Astrocyte (in vitro differentiated cells and primary cell): ENCODE data around the gene PUS7. TPM values are rescaled to one million over a fixed set of nuclear protein-coding genes. Genes with fewer than 3 reads are reported as not detected.
A peak's percentile ranks its signal among the peaks of the same experiment; 100 is the strongest.
"Not testable (repeated sequence)": the region's sequence is repeated elsewhere in the genome, so short reads cannot be mapped to it uniquely, and the experiment has no call there.

Experiments used
- DNase-seq: peaks from one replicate; pipeline ENCODE4 v3.0.0-alpha.2; 2010; ENCODE audit warnings: low read depth
- FAIRE-seq: peaks from 2 replicates; lab custom pipeline; 2011; peaks lifted over from hg19 to GRCh38; lab: Jason Lieb, UNC
- H2AFZ ChIP-seq: 2 replicates; pipeline ENCODE4 v1.6.0; 2012; ENCODE audit warnings: low read depth, low read length, inconsistent platforms
- H3K27ac ChIP-seq: 2 replicates; pipeline ENCODE4 v1.5.1; 2011; ENCODE audit warnings: low read depth, low read length, inconsistent platforms
- H3K27me3 ChIP-seq: 2 replicates; pipeline ENCODE4 v1.6.0; 2011; ENCODE audit warnings: low read length, inconsistent platforms; ENCODE audit not compliant: insufficient read depth
- H3K36me3 ChIP-seq: 2 replicates; pipeline ENCODE4 v1.5.1; 2011; ENCODE audit warnings: low read length, inconsistent platforms; ENCODE audit not compliant: insufficient read depth
- H3K4me1 ChIP-seq: 2 replicates; pipeline ENCODE4 v1.5.1; 2011; ENCODE audit warnings: low read length, inconsistent platforms; ENCODE audit not compliant: insufficient read depth
- H3K4me2 ChIP-seq: 2 replicates; pipeline ENCODE4 v1.6.0; 2012; ENCODE audit warnings: low read length, inconsistent platforms
- H3K4me3 ChIP-seq: 2 replicates; pipeline ENCODE4 v1.5.1; 2011; ENCODE audit warnings: low read depth, mild to moderate bottlenecking, low read length, inconsistent platforms; ENCODE audit not compliant: insufficient read depth
- H3K79me2 ChIP-seq: 2 replicates; pipeline ENCODE4 v1.6.0; 2012; ENCODE audit warnings: mild to moderate bottlenecking, low read length, inconsistent platforms; ENCODE audit not compliant: insufficient read depth
- H3K9ac ChIP-seq: 2 replicates; pipeline ENCODE4 v1.6.0; 2012; ENCODE audit warnings: mild to moderate bottlenecking, low read length, inconsistent platforms
- H3K9me3 ChIP-seq: 2 replicates; pipeline ENCODE4 v1.5.1; 2012; ENCODE audit warnings: low read depth, mild to moderate bottlenecking, low read length, inconsistent platforms; ENCODE audit not compliant: insufficient read depth
- H4K20me1 ChIP-seq: 2 replicates; pipeline ENCODE4 v1.6.0; 2012; ENCODE audit warnings: low read length, inconsistent platforms; ENCODE audit not compliant: insufficient read depth
- H3K27ac Mint-ChIP-seq: one replicate; pipeline ENCODE4 v1.8.0; 2021; ENCODE audit warnings: mild to moderate bottlenecking, mixed read lengths; ENCODE audit not compliant: unreplicated experiment
- H3K27me3 Mint-ChIP-seq: one replicate; pipeline ENCODE4 v1.8.0; 2021; ENCODE audit warnings: low read depth, mixed read lengths; ENCODE audit not compliant: unreplicated experiment
- H3K36me3 Mint-ChIP-seq: one replicate; pipeline ENCODE4 v1.8.0; 2021; ENCODE audit warnings: low read depth, mixed read lengths; ENCODE audit not compliant: unreplicated experiment
- H3K4me1 Mint-ChIP-seq: one replicate; pipeline ENCODE4 v1.8.0; 2021; ENCODE audit warnings: low read depth, mixed read lengths; ENCODE audit not compliant: unreplicated experiment
- H3K4me3 Mint-ChIP-seq: one replicate; pipeline ENCODE4 v1.8.0; 2021; ENCODE audit warnings: mild to moderate bottlenecking, moderate library complexity, mixed read lengths; ENCODE audit not compliant: unreplicated experiment
- H3K9me3 Mint-ChIP-seq: one replicate; pipeline ENCODE4 v1.8.0; 2021; ENCODE audit warnings: mild to moderate bottlenecking, mixed read lengths; ENCODE audit not compliant: unreplicated experiment
- CTCF ChIP-seq: IDR thresholded peaks from 2 replicates; pipeline ENCODE4 v1.5.1; 2011; ENCODE audit warnings: low read depth, mild to moderate bottlenecking, inconsistent platforms, low read length, moderate library complexity; ENCODE audit not compliant: insufficient read depth
- EZH2 ChIP-seq: IDR thresholded peaks from 2 replicates; pipeline ENCODE4 v1.6.1; 2012; ENCODE audit warnings: mild to moderate bottlenecking, low read length, inconsistent platforms; ENCODE audit not compliant: insufficient read depth
- total RNA-seq: library from RNA; stranded (reverse); gene quantifications from 2 replicates; pipeline ENCODE4 v1.2.1, GENCODE V29; 2021

Gene PUS7
- total RNA-seq, 1 donor from 2014 or later: 29.5 TPM

- peak overlapping the region; percentile 60 for H3K27ac Mint-ChIP-seq
- H2AFZ ChIP-seq: no peak overlapping the region
- no peaks in the 10 kb centered on the region for H3K27me3 ChIP-seq
- H3K4me3 ChIP-seq: no peak overlapping the region
- H3K4me3 Mint-ChIP-seq: no peak overlapping the region
- peaks cover 15% of the 10 kb centered on the region for H3K4me1 Mint-ChIP-seq
- H3K36me3 ChIP-seq: peaks cover 15% of the 10 kb centered on the region
- H3K4me1 ChIP-seq: peaks cover 6% of the 10 kb centered on the region
- H3K27ac ChIP-seq: no peak overlapping the region
- no peak for FAIRE-seq
- peaks cover 4% of the 10 kb centered on the region for H3K36me3 Mint-ChIP-seq
- no peaks in the 10 kb centered on the region for H3K79me2 ChIP-seq
- H3K4me2 ChIP-seq: peak overlapping the region; percentile 42
- H3K27me3 Mint-ChIP-seq: no peaks in the 10 kb centered on the region
- H3K9ac ChIP-seq: no peak overlapping the region
- H3K9me3 ChIP-seq: no peaks in the 10 kb centered on the region
- DNase-seq: peak; percentile 12
- H3K9me3 Mint-ChIP-seq: no peaks in the 10 kb centered on the region
- no peak for TF ChIP-seq EZH2
- no peak for TF ChIP-seq CTCF
- no peaks in the 10 kb centered on the region for H4K20me1 ChIP-seq
These were observed 67.2 kb downstream of the PUS7 start for GRCh38 chr7:105454921-105455320.

GRCh38 chr7:105454095-105454747 lies 67.8 kb downstream of the PUS7 start:
- peak; percentile 49 for FAIRE-seq
- no peaks in the 10 kb centered on the region for H4K20me1 ChIP-seq
- H2AFZ ChIP-seq: no peak overlapping the region
- Mint-ChIP-seq H3K4me3 (no peak overlapping the region), H3K27me3 (no peaks in the 10 kb centered on the region), H3K4me1 (peaks cover 15% of the 10 kb centered on the region), H3K9me3 (no peaks in the 10 kb centered on the region), H3K36me3 (peaks cover 4% of the 10 kb centered on the region), H3K27ac (peak overlapping the region; percentile 67)
- H3K9me3 ChIP-seq: no peaks in the 10 kb centered on the region
- peak overlapping the region; percentile 42 for H3K4me2 ChIP-seq
- no peaks in the 10 kb centered on the region for H3K79me2 ChIP-seq
- DNase-seq: peak; percentile 89
- peaks cover 15% of the 10 kb centered on the region for H3K36me3 ChIP-seq
- TF ChIP-seq EZH2 (no peak), CTCF (no peak)
- H3K9ac ChIP-seq: no peak overlapping the region
- peaks cover 6% of the 10 kb centered on the region for H3K4me1 ChIP-seq
- no peak overlapping the region for H3K27ac ChIP-seq
- no peak overlapping the region for H3K4me3 ChIP-seq
- H3K27me3 ChIP-seq: no peaks in the 10 kb centered on the region

GRCh38 chr7:105452085-105452484 lies 70.0 kb downstream of the PUS7 start:
- Mint-ChIP-seq H3K27me3 (peaks cover 2% of the 10 kb centered on the region), H3K4me3 (no peak overlapping the region), H3K9me3 (no peaks in the 10 kb centered on the region), H3K4me1 (peaks cover 15% of the 10 kb centered on the region), H3K36me3 (no peaks in the 10 kb centered on the region), H3K27ac (peak overlapping the region; percentile 53)
- Histone ChIP-seq H4K20me1 (no peaks in the 10 kb centered on the region), H3K27ac (no peak overlapping the region), H3K9me3 (no peaks in the 10 kb centered on the region), H3K4me3 (no peak overlapping the region), H3K36me3 (peaks cover 5% of the 10 kb centered on the region), H3K4me1 (peaks cover 6% of the 10 kb centered on the region), H2AFZ (no peak overlapping the region), H3K27me3 (no peaks in the 10 kb centered on the region), H3K79me2 (no peaks in the 10 kb centered on the region), H3K9ac (no peak overlapping the region), H3K4me2 (no peak overlapping the region)
- DNase-seq (no peak), FAIRE-seq (no peak)
- TF ChIP-seq EZH2 (no peak), CTCF (no peak)

GRCh38 chr7:105450870-105451269 lies 71.2 kb downstream of the PUS7 start:
- H2AFZ ChIP-seq, H3K9ac ChIP-seq, H3K27me3 ChIP-seq, H3K79me2 ChIP-seq, DNase-seq, H3K27ac Mint-ChIP-seq, H3K9me3 Mint-ChIP-seq, H3K36me3 Mint-ChIP-seq, H4K20me1 ChIP-seq, FAIRE-seq, H3K36me3 ChIP-seq, H3K9me3 ChIP-seq, H3K4me2 ChIP-seq, H3K27me3 Mint-ChIP-seq, H3K4me1 ChIP-seq, H3K4me3 Mint-ChIP-seq, H3K27ac ChIP-seq, H3K4me3 ChIP-seq: not testable (repeated sequence)
- H3K4me1 Mint-ChIP-seq: peaks cover 15% of the 10 kb centered on the region
